22Rv1 (cell line): ENCODE results near the gene STRAP.

ENCODE experiments used
- ZFX ChIP-seq: fragments of 450-650 bp; IDR thresholded peaks from 2 replicates; pipeline ENCODE4 v1.6.1; 2017; ENCODE audit warnings: antibody characterized with exemption, borderline replicate concordance
- TF ChIP-seq, protein P1 (sequence below): fragments of 450-650 bp; IDR thresholded peaks from 2 replicates; pipeline ENCODE4 v1.5.1; 2017; ENCODE audit warnings: mild to moderate bottlenecking

DNA sequence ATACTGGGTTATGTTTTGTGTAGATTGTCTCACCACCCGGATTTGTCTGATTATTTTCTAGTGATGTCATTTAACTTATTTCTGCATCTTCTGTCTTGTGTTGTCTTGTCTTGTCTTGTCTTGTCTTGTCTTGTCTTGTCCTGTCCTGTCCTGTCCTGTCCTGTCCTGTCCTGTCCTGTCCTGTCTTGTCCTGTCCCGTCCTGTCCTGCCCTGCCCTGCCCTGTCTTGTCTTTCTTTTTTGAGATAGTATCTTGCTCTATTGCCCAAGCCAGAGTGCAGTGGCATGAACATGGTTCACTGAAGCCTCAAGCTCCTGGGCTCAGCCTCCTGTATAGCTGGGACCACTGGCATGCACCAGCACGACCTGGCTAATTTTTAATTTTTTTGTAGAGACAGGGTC lies 54.6 kb downstream of the STRAP start:
- TF ChIP-seq, protein P1, sequence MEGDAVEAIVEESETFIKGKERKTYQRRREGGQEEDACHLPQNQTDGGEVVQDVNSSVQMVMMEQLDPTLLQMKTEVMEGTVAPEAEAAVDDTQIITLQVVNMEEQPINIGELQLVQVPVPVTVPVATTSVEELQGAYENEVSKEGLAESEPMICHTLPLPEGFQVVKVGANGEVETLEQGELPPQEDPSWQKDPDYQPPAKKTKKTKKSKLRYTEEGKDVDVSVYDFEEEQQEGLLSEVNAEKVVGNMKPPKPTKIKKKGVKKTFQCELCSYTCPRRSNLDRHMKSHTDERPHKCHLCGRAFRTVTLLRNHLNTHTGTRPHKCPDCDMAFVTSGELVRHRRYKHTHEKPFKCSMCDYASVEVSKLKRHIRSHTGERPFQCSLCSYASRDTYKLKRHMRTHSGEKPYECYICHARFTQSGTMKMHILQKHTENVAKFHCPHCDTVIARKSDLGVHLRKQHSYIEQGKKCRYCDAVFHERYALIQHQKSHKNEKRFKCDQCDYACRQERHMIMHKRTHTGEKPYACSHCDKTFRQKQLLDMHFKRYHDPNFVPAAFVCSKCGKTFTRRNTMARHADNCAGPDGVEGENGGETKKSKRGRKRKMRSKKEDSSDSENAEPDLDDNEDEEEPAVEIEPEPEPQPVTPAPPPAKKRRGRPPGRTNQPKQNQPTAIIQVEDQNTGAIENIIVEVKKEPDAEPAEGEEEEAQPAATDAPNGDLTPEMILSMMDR, result no peak
- TF ChIP-seq ZFX, result no peak
